Stomach (tissue), 9 donors: ENCODE data around the gene RANBP3. TPM values are rescaled to one million over a fixed set of nuclear protein-coding genes. Genes with fewer than 3 reads are reported as not detected.

Source experiments
- DNase-seq, 2 donors: peaks; one replicate each; pipeline versions ENCODE4 v3.0.0 to v3.0.0-alpha.2; 2013 to 2019
- H3K27ac ChIP-seq, 5 donors: fragments of 200-600 bp in 4 of 5; sonication (generic) in 4 of 5; one replicate each; pipeline ENCODE4 v1.5.1; 2013 to 2019; ENCODE audit warnings: mild to moderate bottlenecking in 1 of 5, moderate library complexity in 1 of 5
- H3K27me3 ChIP-seq, 3 donors: fragments of 200-600 bp; sonication (generic); one replicate each; pipeline ENCODE4 v1.5.1; 2017 to 2019; ENCODE audit warnings: mixed run types in 1 of 3
- H3K36me3 ChIP-seq, 4 donors: fragments of 200-600 bp; sonication (generic); 1 replicate in 3 of 4; 2 replicates in 1 of 4; pipeline ENCODE4 v1.5.1; 2016 to 2019
- H3K4me1 ChIP-seq, 4 donors: fragments of 200-600 bp; sonication (generic); one replicate each; pipeline ENCODE4 v1.5.1; 2016 to 2019
- H3K4me3 ChIP-seq, 4 donors: fragments of 200-600 bp; sonication (generic) in 3 of 4; one replicate each; pipeline ENCODE4 v1.5.1; 2016 to 2019; ENCODE audit warnings: mild to moderate bottlenecking in 1 of 4
- H3K9me3 ChIP-seq, 4 donors: fragments of 200-600 bp; sonication (generic); one replicate each; pipeline ENCODE4 v1.5.1; 2016 to 2019
- EP300 ChIP-seq: sonication (generic); formaldehyde crosslinking; IDR thresholded peaks from one replicate; pipeline ENCODE4 v1.6.1; 2017; ENCODE audit warnings: antibody characterized with exemption
- POLR2A ChIP-seq, 4 donors: fragments of 450-650 bp; IDR thresholded peaks; one replicate each; pipeline ENCODE4 v1.6.1; 2016; ENCODE audit warnings: antibody characterized with exemption in 4 of 4, control low read depth in 2 of 4, mild to moderate bottlenecking in 1 of 4, moderate library complexity in 1 of 4
- POLR2AphosphoS5 ChIP-seq, 3 donors: sonication (generic); formaldehyde crosslinking; IDR thresholded peaks; one replicate each; pipeline ENCODE4 v1.6.1; 2016; ENCODE audit warnings: antibody characterized with exemption in 3 of 3
- WGBS, 5 donors: extraction: QIAGEN DNeasy Blood & Tissue Kit in 3 of 5; methylation state at CpG; one replicate each; pipeline versions ENCODE4 v1.1.5 to v1.1.7; 2013 to 2018; 5-methylcytosine and 5-hydroxymethylcytosine counted together
- intact Hi-C: fragments of 100-400 bp; cut with DNase I; formaldehyde crosslinking; loops from one replicate; pipeline ENCODE4 v1.15.1; 2023; ENCODE audit warnings: low total_unique reads
- polyA plus RNA-seq, 3 donors: library from polyadenylated mRNA; stranded (reverse); fragments of 200-250 nt; gene quantifications; one replicate each; pipeline ENCODE4 v1.2.3, GENCODE V29; 2013
- total RNA-seq, 5 donors: library from RNA; depleted of rRNA; stranded (reverse); fragments of >200 nt; gene quantifications; one replicate each; pipeline versions ENCODE4 v1.1.0 to v1.2.3, GENCODE V29; 2014 to 2016
- TF ChIP-seq, protein P1 (sequence below), 7 experiments: fragments of 450-650 bp in 4 of 7; fragments of 200-600 bp in 3 of 7; sonication (generic) in 3 of 7; IDR thresholded peaks; one replicate each; pipeline ENCODE4 v1.5.1; 2016 to 2019; ENCODE audit warnings: antibody characterized with exemption in 7 of 7, control low read depth in 2 of 7, mild to moderate bottlenecking in 1 of 7
- donor health status: healthy with polysubstance abuse.
- donor health status: Bipolar disorder and iron deficiency.
- donor health status: healthy.

The RANBP3 gene
- total and polyA plus RNA-seq, 8 donors = 27.7 to 235 (median 39.2) TPM

DNA sequence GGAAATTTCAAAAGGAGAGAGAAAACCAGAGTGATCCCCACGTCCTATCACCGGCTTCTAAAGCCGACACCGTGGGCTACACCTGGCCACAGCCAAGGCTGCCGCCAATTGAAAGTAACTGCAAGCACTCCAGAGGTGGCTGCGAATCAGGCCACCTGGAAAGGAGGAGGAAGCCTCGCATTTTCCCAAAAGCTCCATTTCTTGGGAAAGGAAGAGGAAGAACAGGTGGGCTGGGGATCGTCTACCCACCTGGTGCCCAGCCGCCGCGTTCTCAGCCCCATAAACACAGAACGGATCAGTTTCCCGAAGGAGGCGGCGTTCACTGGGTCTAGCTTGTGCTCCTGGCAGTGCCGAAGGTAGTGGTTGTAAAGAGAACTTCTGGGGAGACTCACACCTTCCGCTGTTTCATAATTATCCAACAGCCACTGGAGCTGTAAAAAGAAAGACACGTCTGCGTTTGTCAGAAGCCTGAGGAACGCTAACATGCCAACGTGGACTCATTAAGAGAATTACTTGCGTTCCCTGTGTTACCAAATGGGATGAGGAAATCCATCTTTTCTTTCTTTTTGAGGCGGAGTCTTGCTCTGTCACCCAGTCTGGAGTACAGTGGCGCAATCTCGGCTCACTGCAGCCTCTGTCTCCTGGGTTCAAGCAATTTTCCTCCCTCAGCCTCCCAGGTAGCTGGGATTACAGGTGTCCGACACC lies 38.1 kb upstream of the RANBP3 start:
- Histone ChIP-seq H3K4me3 (no peak overlapping the region), H3K36me3 (peaks cover 0 to 33% (median 23%) of the 10 kb centered on the region in 4 donors), H3K4me1 (peaks cover 0 to 13% (median 11%) of the 10 kb centered on the region in 4 donors), H3K27ac (no peak overlapping the region), H3K27me3 (no peaks in the 10 kb centered on the region), H3K9me3 (no peaks in the 10 kb centered on the region)
- 93 to 97% (median 94%) methylated on average over 26 of the region's 26 CpGs for WGBS, 5 donors
- intact Hi-C loops = no loop called here
- DNase-seq = no peak
- TF ChIP-seq POLR2AphosphoS5 (IDR thresholded peaks at IDR 0.05) (no peak), EP300 (no peak), POLR2A (IDR thresholded peaks at IDR 0.05) (no peak)
- TF ChIP-seq, protein P1, sequence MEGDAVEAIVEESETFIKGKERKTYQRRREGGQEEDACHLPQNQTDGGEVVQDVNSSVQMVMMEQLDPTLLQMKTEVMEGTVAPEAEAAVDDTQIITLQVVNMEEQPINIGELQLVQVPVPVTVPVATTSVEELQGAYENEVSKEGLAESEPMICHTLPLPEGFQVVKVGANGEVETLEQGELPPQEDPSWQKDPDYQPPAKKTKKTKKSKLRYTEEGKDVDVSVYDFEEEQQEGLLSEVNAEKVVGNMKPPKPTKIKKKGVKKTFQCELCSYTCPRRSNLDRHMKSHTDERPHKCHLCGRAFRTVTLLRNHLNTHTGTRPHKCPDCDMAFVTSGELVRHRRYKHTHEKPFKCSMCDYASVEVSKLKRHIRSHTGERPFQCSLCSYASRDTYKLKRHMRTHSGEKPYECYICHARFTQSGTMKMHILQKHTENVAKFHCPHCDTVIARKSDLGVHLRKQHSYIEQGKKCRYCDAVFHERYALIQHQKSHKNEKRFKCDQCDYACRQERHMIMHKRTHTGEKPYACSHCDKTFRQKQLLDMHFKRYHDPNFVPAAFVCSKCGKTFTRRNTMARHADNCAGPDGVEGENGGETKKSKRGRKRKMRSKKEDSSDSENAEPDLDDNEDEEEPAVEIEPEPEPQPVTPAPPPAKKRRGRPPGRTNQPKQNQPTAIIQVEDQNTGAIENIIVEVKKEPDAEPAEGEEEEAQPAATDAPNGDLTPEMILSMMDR (IDR thresholded peaks at IDR 0.05) = no peak

DNA sequence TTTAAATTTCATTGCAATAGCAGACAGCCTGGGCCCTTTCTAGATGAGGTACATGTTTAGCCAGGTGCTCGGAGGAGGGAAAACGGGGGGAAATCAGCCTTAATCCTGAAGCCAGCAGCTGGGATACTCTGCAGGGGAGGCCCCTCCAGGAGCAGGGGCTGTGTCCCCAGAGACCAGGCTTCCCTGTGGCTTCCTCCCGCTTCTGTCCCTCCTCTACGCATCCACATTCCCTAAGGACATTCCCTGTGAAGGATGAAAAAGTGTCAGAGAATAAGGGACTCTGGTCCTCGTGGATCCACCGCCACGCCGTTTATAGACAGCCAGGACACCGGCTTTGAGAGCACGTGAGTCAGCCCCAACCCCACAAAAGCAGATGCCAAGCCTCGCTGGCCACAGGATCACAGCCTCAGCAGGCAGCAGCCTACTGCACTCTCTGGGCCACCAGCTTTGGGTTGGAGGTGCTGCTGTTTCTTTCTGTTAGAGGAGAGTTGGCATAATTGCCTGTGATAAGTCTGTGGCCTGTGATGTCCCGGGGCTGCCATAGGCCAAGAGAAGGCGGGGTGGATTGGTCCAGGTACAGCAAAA lies 36.7 kb upstream of the RANBP3 start:
- Histone ChIP-seq H3K27me3 (no peaks in the 10 kb centered on the region), H3K27ac (no peak overlapping the region), H3K9me3 (no peaks in the 10 kb centered on the region), H3K36me3 (peaks cover 0 to 44% (median 31%) of the 10 kb centered on the region in 4 donors), H3K4me1 (no peaks in the 10 kb centered on the region), H3K4me3 (no peak overlapping the region)
- TF ChIP-seq POLR2A (IDR thresholded peaks at IDR 0.05) (no peak), POLR2AphosphoS5 (IDR thresholded peaks at IDR 0.05) (no peak), EP300 (no peak)
- TF ChIP-seq, protein P1 (IDR thresholded peaks at IDR 0.05) = no peak
- no peak for DNase-seq
- intact Hi-C loops = no loop called here
- 84 to 93% (median 91%) methylated on average over 13 of the region's 13 CpGs for WGBS, 5 donors

DNA sequence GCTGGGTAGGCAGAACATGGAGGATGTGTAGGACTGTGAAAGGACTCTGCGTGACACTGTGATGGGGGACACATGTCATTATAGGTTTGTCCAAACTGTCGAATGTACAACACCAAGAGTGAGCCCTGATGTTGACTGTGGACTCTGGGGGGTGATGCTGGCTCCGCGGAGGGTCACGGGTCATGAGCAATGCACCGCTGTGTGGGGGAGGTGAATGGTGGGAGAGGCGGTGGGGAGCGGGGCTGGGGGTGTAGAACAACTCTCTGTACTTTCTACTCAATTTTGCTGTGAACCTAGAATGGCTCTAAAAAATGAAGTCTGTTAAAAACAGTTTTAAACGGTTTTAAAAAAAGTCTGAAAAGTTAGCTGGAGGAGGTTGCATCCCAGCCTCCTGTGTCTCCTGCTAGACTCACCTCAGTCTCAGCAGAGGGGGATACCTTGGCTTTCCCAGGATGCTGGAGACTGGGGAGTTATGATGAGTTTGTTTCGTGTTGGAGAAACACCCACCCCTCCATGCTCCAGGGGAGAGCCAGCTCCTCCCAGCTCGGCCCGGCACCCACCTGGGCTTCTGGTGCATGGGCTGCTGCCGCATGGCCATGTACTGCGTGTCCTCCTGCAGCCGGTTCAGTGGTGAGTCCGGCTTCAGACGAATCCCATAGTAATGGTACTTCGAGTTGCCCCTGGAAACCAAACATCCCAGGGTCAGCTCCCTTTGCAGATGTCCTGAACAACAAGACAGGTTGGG lies 34.7 kb upstream of the RANBP3 start:
- H3K36me3 ChIP-seq = peaks cover 0 to 60% (median 40%) of the 10 kb centered on the region in 4 donors
- 88 to 93% (median 90%) methylated on average over 16 to 18 of the region's 18 CpGs for WGBS, 5 donors
- no peaks in the 10 kb centered on the region for H3K4me1 ChIP-seq
- intact Hi-C loops = no loop called here
- no peaks in the 10 kb centered on the region for H3K27me3 ChIP-seq
- DNase-seq = no peak
- TF ChIP-seq, protein P1 (IDR thresholded peaks at IDR 0.05) = no peak
- no peak for TF ChIP-seq POLR2A (IDR thresholded peaks at IDR 0.05)
- no peak for TF ChIP-seq POLR2AphosphoS5 (IDR thresholded peaks at IDR 0.05)
- TF ChIP-seq EP300 = no peak
- H3K4me3 ChIP-seq = no peak overlapping the region
- no peaks in the 10 kb centered on the region for H3K9me3 ChIP-seq
- H3K27ac ChIP-seq = no peak overlapping the region

DNA sequence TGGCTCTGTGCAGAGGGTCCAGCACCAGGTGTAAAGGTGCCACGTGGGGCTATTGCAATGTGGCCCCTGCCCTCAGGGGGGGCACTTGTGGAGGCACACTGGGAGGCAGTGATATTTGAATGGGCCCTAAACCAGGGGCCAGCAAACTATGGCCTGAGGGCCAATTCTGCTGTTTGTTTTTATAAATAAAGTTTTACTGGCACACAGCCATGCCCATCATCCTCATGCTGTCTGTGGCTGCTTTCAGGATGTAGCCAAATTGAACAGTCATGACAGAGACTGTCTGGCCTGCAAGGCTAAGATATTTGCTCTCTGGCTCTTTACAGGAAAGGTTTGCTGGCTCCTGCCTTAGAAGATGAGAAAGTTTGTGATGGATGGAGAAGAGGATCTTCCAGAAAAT lies 33.9 kb upstream of the RANBP3 start:
- 40 to 89% (median 79%) methylated on average over 1 of the region's 1 CpG for WGBS, 5 donors
- Histone ChIP-seq H3K4me3 (no peak overlapping the region), H3K27me3 (no peaks in the 10 kb centered on the region), H3K27ac (no peak overlapping the region), H3K36me3 (peaks cover 3 to 68% (median 49%) of the 10 kb centered on the region in 4 donors), H3K9me3 (no peaks in the 10 kb centered on the region), H3K4me1 (no peaks in the 10 kb centered on the region)
- TF ChIP-seq, protein P1 (IDR thresholded peaks at IDR 0.05) = no peak
- TF ChIP-seq EP300 = no peak
- TF ChIP-seq POLR2AphosphoS5 (IDR thresholded peaks at IDR 0.05) = no peak
- TF ChIP-seq POLR2A (IDR thresholded peaks at IDR 0.05) = no peak
- DNase-seq = no peak
- intact Hi-C loops = no loop called here
